NT2/D1 (cell line): ENCODE measurements around the gene ZNF506.

Experiments used
- DNase-seq: peaks from one replicate; pipeline ENCODE4 v3.0.0-alpha.2; 2011; ENCODE audit warnings: low read depth, low spot score
- H3K27me3 ChIP-seq: 2 replicates; pipeline ENCODE4 v1.6.0; 2011; ENCODE audit warnings: mild to moderate bottlenecking; ENCODE audit not compliant: insufficient read length, insufficient read depth
- H3K36me3 ChIP-seq: 2 replicates; pipeline ENCODE4 v1.6.1; 2011; ENCODE audit warnings: mild to moderate bottlenecking, low read length, mixed read lengths; ENCODE audit not compliant: insufficient read depth, insufficient read length
- H3K4me1 ChIP-seq: 2 replicates; pipeline ENCODE4 v1.5.1; 2011; ENCODE audit not compliant: insufficient read depth, insufficient read length
- H3K4me3 ChIP-seq: 2 replicates; pipeline ENCODE4 v1.5.1; 2011; ENCODE audit warnings: low read depth; ENCODE audit not compliant: insufficient read length
- H3K9ac ChIP-seq: 2 replicates; pipeline ENCODE4 v1.6.0; 2011; ENCODE audit warnings: low read depth; ENCODE audit not compliant: insufficient read length
- H3K9me3 ChIP-seq: 2 replicates; pipeline ENCODE4 v1.5.1; 2011; ENCODE audit warnings: mild to moderate bottlenecking, low read length; ENCODE audit not compliant: insufficient read depth
- SUZ12 ChIP-seq: IDR thresholded peaks from 2 replicates; pipeline ENCODE4 v1.6.1; 2011; ENCODE audit not compliant: insufficient read length, insufficient read depth; ENCODE audit errors: extremely low read depth
- YY1 ChIP-seq: IDR thresholded peaks from 2 replicates; pipeline ENCODE4 v1.6.1; 2011; ENCODE audit not compliant: insufficient read length, insufficient read depth
- ZNF274 ChIP-seq: IDR thresholded peaks from 2 replicates; pipeline ENCODE4 v1.6.1; 2011; ENCODE audit warnings: mild to moderate bottlenecking, low read depth, low read length

The ZNF506 gene

GRCh38 chr19:19752760-19753403 is 68.7 kb downstream of the ZNF506 start:
- DNase-seq = no peak
- TF ChIP-seq SUZ12 = no peak
- no peak for TF ChIP-seq ZNF274
- TF ChIP-seq YY1 = no peak
- H3K36me3 ChIP-seq = no peaks in the 10 kb centered on the region

GRCh38 chr19:19751846-19752245 is 69.7 kb downstream of the ZNF506 start:
- Histone ChIP-seq H3K9me3 (no peaks in the 10 kb centered on the region), H3K9ac (no peak overlapping the region), H3K36me3 (no peaks in the 10 kb centered on the region), H3K27me3 (no peaks in the 10 kb centered on the region), H3K4me3 (no peak overlapping the region), H3K4me1 (no peaks in the 10 kb centered on the region)
- no peak for DNase-seq
- TF ChIP-seq ZNF274 = no peak
- no peak for TF ChIP-seq YY1
- no peak for TF ChIP-seq SUZ12

More at GRCh38 chr19:19752760-19753403, 68.7 kb downstream of the ZNF506 start:
- Histone ChIP-seq H3K9ac (no peak overlapping the region), H3K4me3 (no peak overlapping the region), H3K9me3 (no peaks in the 10 kb centered on the region), H3K27me3 (no peaks in the 10 kb centered on the region), H3K4me1 (no peaks in the 10 kb centered on the region)

DNA sequence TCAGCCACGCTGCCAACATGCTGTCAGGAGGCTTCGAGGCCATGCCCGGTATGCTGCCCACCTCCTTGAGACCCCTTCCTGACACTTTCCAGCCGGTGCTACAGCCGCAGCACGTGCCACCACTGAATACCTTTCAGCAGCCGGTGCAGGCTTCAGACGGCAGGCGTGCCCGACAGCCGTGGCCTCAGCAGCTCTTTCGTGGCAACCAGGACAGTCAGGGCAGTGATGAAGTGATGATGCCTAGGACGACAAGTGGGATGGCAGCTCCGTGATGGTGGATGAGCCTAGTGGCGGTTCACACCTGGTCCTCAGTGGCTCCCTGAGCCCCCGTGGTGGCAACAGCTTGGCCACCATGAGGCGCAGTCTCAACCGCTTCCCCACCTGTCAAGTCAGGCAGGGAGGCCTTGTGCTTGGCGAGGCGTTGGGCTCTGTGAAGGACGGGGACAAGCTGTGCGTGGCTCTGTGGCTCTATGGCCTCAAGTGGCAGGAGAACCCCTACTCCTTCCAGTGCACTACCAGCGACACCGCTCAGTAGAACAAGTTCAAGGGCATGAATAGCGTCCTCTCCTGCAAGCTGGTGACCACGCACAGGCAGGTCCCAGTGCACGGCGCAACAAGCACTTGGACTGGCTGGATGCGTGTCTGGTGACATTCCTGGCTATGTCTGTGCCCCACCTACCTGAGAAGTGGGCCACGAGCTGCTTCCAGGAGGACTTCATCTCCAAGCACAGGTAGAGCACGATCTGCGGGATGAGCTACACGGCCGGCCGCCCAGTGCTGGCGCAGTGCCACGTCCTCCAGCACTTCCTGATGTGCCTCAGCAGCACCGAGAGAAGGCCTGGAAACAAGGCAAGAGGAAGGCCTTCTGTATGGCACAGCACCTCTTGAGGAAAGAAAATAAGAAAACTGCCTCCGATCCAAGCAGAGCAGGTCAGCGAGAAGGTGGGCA is 70.4 kb downstream of the ZNF506 start:
- no peak for DNase-seq
- H3K9ac ChIP-seq = no peak overlapping the region
- TF ChIP-seq YY1 (no peak), ZNF274 (no peak), SUZ12 (no peak)
- H3K27me3 ChIP-seq = no peaks in the 10 kb centered on the region
- peaks cover 4% of the 10 kb centered on the region for H3K4me1 ChIP-seq
- H3K4me3 ChIP-seq = no peak overlapping the region
- no peaks in the 10 kb centered on the region for H3K9me3 ChIP-seq
- H3K36me3 ChIP-seq = no peaks in the 10 kb centered on the region

DNA sequence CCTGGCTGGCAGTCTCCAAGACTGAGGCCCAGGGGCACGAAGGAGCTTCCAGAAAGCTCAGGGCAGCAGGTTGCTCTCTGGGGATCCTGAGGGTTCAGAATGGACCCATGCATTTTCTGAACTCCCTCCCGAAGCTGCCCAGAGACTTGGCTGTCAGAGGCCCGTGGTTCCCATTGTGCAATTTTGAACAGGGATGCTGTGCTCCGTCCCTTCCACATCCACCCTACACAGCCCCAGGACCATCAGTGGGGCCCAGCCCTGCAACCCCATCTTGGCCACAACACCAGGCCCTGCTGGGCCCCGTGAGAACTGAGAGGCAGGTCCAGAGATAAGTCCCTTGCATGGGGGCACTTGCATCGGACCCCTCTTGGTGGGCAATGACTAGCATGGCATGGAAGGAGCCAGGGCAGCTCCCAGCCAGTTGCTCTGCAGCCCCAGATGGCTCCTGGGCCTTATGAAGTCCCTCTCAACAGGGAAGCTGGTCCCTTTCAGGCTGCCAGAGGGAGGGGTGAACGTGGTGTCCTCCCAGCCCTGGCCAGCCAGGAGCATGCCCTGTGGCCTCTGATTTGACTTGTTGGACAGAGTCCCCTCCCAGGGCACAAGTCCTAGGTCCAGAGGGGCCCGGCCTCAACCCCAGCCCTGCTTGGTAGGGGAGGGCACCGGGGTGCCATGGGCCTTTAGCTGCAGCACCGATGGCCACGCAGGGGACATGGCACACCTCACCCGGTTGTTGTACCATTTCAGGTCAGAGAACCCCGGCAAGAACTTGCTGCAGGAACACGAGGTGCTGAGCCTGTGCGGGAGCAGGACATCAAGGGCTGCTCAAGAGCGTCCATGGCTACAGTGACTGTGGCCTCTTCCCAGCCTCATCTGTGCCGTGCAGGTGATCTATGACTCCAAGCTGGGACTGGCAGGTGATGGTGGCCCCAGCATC is 71.4 kb downstream of the ZNF506 start:
- no peak overlapping the region for H3K9ac ChIP-seq
- TF ChIP-seq YY1 = no peak
- no peak for TF ChIP-seq SUZ12
- TF ChIP-seq ZNF274 = no peak
- DNase-seq = no peak
- H3K4me3 ChIP-seq = no peak overlapping the region
- peaks cover 4% of the 10 kb centered on the region for H3K4me1 ChIP-seq
- H3K36me3 ChIP-seq = no peaks in the 10 kb centered on the region
- H3K27me3 ChIP-seq = no peaks in the 10 kb centered on the region
- H3K9me3 ChIP-seq = no peaks in the 10 kb centered on the region

GRCh38 chr19:19749117-19749907 is 72.2 kb downstream of the ZNF506 start:
- Histone ChIP-seq H3K9me3 (no peaks in the 10 kb centered on the region), H3K4me3 (no peak overlapping the region), H3K27me3 (no peaks in the 10 kb centered on the region), H3K4me1 (peaks cover 4% of the 10 kb centered on the region), H3K9ac (no peak overlapping the region), H3K36me3 (no peaks in the 10 kb centered on the region)
- TF ChIP-seq ZNF274 (no peak), YY1 (no peak)
- no peak for DNase-seq

GRCh38 chr19:19748249-19748938 is 73.2 kb downstream of the ZNF506 start:
- Histone ChIP-seq H3K9ac (no peak overlapping the region), H3K4me3 (no peak overlapping the region), H3K9me3 (no peaks in the 10 kb centered on the region), H3K4me1 (peaks cover 4% of the 10 kb centered on the region), H3K36me3 (no peaks in the 10 kb centered on the region), H3K27me3 (no peaks in the 10 kb centered on the region)
- no peak for DNase-seq
- no peak for TF ChIP-seq ZNF274
- TF ChIP-seq SUZ12 = no peak
- TF ChIP-seq YY1 = no peak
